Psoas muscle (tissue), 8 donors: Measurements from ENCODE around the gene RAP1A. TPM values are rescaled to one million over a fixed set of nuclear protein-coding genes. Genes with fewer than 3 reads are reported as not detected.
A peak's percentile ranks its signal among the peaks of the same experiment; 100 is the strongest.

ENCODE experiments used
- ATAC-seq, 4 donors: fragments of 200-7000 bp; cut with Tn5 transposase; one replicate each; pipeline ENCODE4 v1.9.1; 2020; ENCODE audit warnings: moderate library complexity in 3 of 4, mild to moderate bottlenecking in 2 of 4
- DNase-seq, 2 donors: peaks; one replicate each; pipeline ENCODE4 v3.0.0-alpha.2; 2020
- H3K27ac ChIP-seq: fragments of 200-600 bp; one replicate; pipeline ENCODE4 v1.8.0; 2022
- H3K27me3 ChIP-seq, 3 donors: fragments of 200-600 bp in 1 of 3; one replicate each; pipeline versions ENCODE4 v1.6.1 to v1.8.0; 2013 to 2022; ENCODE audit warnings: low read length in 2 of 3, mild to moderate bottlenecking in 2 of 3, moderate library complexity in 1 of 3; ENCODE audit not compliant: insufficient read depth in 3 of 3
- H3K36me3 ChIP-seq, 2 donors: fragments of 200-600 bp in 1 of 2; one replicate each; pipeline versions ENCODE4 v1.6.1 to v1.8.0; 2013 to 2022; ENCODE audit warnings: low read depth in 1 of 2, mild to moderate bottlenecking in 1 of 2, moderate library complexity in 1 of 2; ENCODE audit not compliant: insufficient read depth in 1 of 2
- H3K4me1 ChIP-seq: fragments of 200-600 bp; one replicate; pipeline ENCODE4 v1.8.0; 2022
- H3K4me3 ChIP-seq: fragments of 200-600 bp; one replicate; pipeline ENCODE4 v1.8.0; 2022; ENCODE audit warnings: mild to moderate bottlenecking
- H3K9me3 ChIP-seq: fragments of 200-600 bp; one replicate; pipeline ENCODE4 v1.8.0; 2022
- WGBS, 3 donors: extraction: QIAGEN DNeasy Blood & Tissue Kit; methylation state at CpG; one replicate each; pipeline versions ENCODE4 v1.1.6 to v1.1.7; 2013; 5-methylcytosine and 5-hydroxymethylcytosine counted together
- intact Hi-C, 2 donors: fragments of 100-400 bp; cut with DNase I; formaldehyde crosslinking; loops; one replicate each; pipeline versions ENCODE4 v1.11.0 to v1.14.2; 2022
- polyA plus RNA-seq, 3 donors: library from polyadenylated mRNA; stranded (reverse); fragments of 200-250 nt; gene quantifications; one replicate each; pipeline ENCODE4 v1.2.3, GENCODE V29; 2013
- total RNA-seq, 4 donors: library from RNA; stranded (reverse); fragmentation: NEBNext Ultra II Directional in 2 of 4; extraction: Animal tissue kit (Norgen Biotek cat#: 25700) in 2 of 4; gene quantifications; one replicate each; pipeline versions ENCODE4 v1.2.1 to v1.2.4, GENCODE V29; 2021 to 2023
- TF ChIP-seq, protein P1 (sequence below): fragments of 200-600 bp; IDR thresholded peaks from one replicate; pipeline ENCODE4 v1.8.0; 2022; ENCODE audit warnings: antibody characterized with exemption
- donor health status: healthy with polysubstance abuse.
- donor health status: DM: no; HTN: no; CAD: no; lungs with moderate emphysema.
- donor health status: Bipolar disorder and iron deficiency.
- donor health status: healthy.
- donor health status: DM: yes; HTN: yes; CAD: no.
- donor health status: DM: no; HTN: no; CAD: no.
- donor health status: DM: no; HTN: no; CAD: no.
- donor health status: DM: yes; HTN: yes; CAD: no.

RAP1A gene
- total and polyA plus RNA-seq, 7 donors: 63.6 to 235 (median 76.6) TPM

DNA sequence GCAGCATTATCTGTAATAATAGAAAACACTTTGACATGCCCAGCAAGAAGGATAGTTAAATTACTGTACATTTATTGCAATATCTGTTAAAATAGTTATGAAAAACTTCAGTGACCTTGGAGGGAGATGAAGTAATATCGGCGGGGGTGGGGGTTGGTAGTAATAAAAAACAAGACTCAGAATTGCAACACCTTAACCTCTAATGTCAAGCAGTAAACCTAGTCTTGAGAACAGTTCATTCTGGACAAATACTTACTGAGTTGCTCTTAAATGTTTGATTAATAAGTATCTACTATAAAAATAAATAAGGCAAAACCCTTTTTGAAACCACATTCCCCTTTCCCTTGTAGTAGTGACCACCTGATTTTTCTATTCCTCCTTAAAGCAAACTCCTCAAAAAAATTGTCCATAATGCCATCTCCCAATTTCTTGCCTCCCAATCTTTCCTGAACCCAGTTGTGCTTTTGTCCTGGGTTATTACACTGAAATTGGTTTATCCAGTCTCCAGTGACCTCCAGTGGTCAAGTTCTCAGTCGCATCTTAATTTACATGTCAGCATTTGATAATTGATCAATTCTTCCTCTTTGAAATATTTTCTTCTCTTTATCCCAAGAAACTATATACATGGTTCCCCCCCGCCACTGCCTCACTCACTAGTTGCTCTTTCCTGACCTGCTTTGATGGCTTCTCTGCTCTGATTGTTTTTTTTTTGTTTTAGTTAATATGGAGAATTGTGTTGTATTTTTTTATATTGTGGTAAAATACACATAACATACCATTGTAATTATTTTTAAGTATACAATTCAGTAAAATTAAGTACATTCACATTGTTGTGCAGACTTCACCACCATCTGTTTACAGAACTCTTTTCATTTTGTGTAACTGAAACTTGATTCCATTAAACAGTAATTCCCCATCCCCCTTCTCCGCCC is 36.8 kb downstream of the RAP1A start:
- Histone ChIP-seq H3K27me3 (no peaks in the 10 kb centered on the region), H3K36me3 (no peaks in the 10 kb centered on the region), H3K9me3 (no peaks in the 10 kb centered on the region), H3K4me1 (peaks cover 28% of the 10 kb centered on the region), H3K4me3 (no peak overlapping the region), H3K27ac (no peak overlapping the region)
- WGBS, 3 donors: 51 to 59% (median 54%) methylated on average over 5 of the region's 5 CpGs
- TF ChIP-seq, protein P1, sequence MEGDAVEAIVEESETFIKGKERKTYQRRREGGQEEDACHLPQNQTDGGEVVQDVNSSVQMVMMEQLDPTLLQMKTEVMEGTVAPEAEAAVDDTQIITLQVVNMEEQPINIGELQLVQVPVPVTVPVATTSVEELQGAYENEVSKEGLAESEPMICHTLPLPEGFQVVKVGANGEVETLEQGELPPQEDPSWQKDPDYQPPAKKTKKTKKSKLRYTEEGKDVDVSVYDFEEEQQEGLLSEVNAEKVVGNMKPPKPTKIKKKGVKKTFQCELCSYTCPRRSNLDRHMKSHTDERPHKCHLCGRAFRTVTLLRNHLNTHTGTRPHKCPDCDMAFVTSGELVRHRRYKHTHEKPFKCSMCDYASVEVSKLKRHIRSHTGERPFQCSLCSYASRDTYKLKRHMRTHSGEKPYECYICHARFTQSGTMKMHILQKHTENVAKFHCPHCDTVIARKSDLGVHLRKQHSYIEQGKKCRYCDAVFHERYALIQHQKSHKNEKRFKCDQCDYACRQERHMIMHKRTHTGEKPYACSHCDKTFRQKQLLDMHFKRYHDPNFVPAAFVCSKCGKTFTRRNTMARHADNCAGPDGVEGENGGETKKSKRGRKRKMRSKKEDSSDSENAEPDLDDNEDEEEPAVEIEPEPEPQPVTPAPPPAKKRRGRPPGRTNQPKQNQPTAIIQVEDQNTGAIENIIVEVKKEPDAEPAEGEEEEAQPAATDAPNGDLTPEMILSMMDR: peak; percentile 70
- intact Hi-C loops: loop anchor here (2.0 to 5.0 kb wide), 2 partner anchors 148 to 174 kb away; no protein-coding TSS in a partner anchor
- ATAC-seq: peak; percentile 52 to 90 (median 68)
- DNase-seq: no peak

DNA sequence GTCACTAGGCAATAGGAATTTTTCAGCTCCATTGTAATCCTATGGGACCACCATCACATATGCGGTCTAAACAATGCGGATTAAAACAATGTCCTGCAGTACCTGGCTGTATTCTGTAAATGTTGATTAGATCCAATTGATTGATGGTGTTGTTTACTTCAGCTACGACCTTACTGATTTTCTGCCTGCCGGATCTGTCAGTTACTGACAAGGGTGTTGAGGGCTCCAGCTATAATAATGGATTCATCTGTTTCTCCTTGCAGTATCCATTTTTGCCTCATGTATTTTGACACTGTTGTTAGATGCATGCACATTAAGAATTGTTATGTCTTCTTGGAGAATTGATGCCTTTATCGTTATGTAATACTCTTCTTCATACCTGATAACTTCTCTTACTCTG is 39.0 kb downstream of the RAP1A start:
- Histone ChIP-seq H3K27me3 (no peaks in the 10 kb centered on the region), H3K9me3 (no peaks in the 10 kb centered on the region), H3K4me3 (no peak overlapping the region), H3K36me3 (no peaks in the 10 kb centered on the region), H3K4me1 (peaks cover 28% of the 10 kb centered on the region), H3K27ac (no peak overlapping the region)
- ATAC-seq (no peak), DNase-seq (no peak)
- TF ChIP-seq, protein P1: no peak
- 89 to 91% (median 89%) methylated on average over 5 of the region's 5 CpGs for WGBS, 3 donors
- intact Hi-C loops: loop anchor here in 1 of 2 donors (5.0 kb wide), 1 partner anchor 176 kb away; no protein-coding TSS in a partner anchor

DNA sequence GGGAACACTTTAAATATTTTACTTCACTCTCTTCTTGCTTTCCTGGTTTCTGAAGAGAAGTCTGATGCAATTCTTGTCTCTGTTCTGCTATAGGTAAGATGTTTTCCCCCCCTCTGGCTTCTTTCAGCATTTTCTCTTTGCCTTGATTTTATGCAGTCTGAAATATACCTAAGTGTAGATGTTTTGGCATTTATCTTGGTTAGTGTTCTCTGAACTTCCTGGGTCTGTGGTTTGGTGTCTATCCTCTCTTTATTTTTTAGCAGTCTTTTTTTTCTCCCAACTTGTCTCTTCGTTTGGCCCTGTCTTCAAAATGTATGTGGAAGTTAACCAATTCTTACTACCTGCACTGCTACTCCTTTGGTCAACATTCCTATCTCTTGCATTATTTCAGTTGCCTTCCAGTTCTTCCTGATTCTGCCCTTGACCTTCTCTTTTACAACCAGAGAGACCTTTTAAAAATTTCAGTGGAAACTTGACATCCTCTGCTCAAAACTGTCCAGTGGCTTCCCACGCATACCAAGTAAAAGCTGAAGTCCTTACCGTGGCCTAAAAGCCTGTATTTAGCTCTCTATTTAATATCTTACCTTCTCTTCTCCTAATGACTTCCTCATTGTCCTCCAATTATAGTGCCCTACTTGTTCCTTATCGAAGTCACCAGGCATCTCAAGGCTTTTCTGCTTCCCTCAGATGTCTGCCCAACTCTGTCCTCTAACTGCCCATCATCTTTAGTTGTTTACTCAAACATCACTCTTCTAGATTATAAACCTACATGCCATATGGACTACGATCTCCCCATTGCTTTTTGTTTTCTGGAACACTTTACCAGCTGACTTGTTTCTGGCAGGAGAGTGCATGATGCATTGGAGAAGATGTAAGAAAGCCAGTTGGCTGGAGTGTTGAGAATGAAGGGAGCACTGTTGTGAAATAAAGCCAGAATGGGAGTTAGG is 40.9 kb downstream of the RAP1A start:
- H3K36me3 ChIP-seq: no peaks in the 10 kb centered on the region
- H3K27me3 ChIP-seq: no peaks in the 10 kb centered on the region
- H3K4me3 ChIP-seq: no peak overlapping the region
- TF ChIP-seq, protein P1: no peak
- 62 to 69% (median 63%) methylated on average over 5 of the region's 5 CpGs for WGBS, 3 donors
- intact Hi-C loops: loop anchor here in 1 of 2 donors (5.0 kb wide), 1 partner anchor 33 kb away; no protein-coding TSS in a partner anchor
- H3K9me3 ChIP-seq: no peaks in the 10 kb centered on the region
- H3K4me1 ChIP-seq: peaks cover 40% of the 10 kb centered on the region
- ATAC-seq: peak in 2 of 4 donors; percentile 25 to 46
- H3K27ac ChIP-seq: no peak overlapping the region
- no peak for DNase-seq

DNA sequence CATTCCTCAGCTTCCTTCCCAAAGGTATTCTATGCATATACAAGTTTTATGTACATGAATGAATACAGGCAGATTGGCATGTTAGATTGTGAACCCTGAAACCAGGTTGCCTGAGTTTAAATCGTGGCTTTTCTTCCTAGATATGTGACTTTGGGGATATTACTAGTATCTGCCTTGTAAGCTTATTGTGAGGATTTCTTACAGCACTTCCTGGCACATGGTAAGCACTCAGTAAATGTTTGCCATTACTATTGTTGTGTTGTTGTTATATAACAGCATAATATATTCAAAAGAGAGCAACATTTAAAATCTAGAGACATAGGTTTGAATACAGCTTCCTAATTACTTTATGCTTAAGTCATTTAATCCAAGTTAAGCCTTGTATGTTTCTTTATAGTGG is 45.1 kb downstream of the RAP1A start:
- Histone ChIP-seq H3K9me3 (no peaks in the 10 kb centered on the region), H3K27me3 (no peaks in the 10 kb centered on the region), H3K4me1 (peaks cover 52% of the 10 kb centered on the region), H3K36me3 (no peaks in the 10 kb centered on the region), H3K27ac (peak overlapping the region; percentile 65), H3K4me3 (no peak overlapping the region)
- ATAC-seq: no peak
- TF ChIP-seq, protein P1: no peak
- intact Hi-C loops: loop anchor here in 1 of 2 donors (5.0 kb wide), 1 partner anchor 37 kb away; no protein-coding TSS in a partner anchor
- WGBS, 3 donors: 51 to 60% (median 55%) methylated on average over 1 of the region's 1 CpG
- DNase-seq: no peak
